ENCODE results near the gene MCTS1.
"Not testable (repeated sequence)": the region's sequence is repeated elsewhere in the genome, so short reads cannot be mapped to it uniquely, and the experiment has no call there.

MCTS1 gene

DNA sequence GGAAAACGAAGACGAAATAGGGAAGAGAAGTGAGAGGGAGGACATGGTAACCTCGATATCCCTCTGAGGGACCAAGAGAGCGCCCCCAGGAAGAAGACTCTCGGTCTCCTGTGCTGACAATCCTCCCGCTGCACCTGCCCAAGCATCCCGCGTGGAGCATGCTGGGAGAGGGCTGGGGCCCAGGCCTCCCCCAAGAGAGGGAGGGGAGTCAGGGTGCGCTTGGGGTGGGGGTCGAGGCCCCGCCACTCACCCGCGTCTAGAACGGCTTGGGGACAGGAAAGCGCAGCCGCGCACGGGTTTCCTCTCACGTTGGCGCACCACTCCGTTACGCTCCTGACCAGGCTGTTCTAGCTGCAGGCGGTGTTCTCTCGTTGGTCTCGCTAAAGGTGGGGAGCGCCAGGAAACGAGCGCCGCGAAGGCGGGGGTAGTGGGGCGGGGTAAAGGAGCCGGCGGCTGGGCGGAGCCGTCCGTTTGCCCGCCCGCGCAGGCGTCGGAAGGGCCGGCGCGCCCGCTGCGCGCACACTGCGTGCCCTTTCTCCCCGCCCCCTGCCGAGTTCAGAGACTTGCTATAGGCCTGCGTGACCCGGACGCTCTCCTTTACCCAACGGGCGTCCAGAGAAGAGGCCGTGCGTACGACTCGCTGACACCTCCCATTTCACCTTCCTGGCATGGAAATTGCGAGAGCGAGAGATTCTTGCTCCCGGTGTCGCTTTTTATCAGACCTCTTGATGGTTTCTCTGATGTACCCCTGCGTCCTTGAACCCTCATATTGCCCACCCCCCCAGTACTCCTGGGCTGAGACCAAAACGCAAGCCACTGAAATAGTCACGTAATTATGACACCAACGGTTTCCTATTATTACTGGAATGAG is 26.0 kb downstream of the MCTS1 start, which contains the start of gene C1GALT1C1:
Gene C1GALT1C1 (minus strand): TSS at position 388 of the 871 bp plus-strand sequence. CDS start 2,888 bp downstream, outside the sequence.
- peak; percentile 93 for DNase-seq (ENCODE audit: low spot score)

DNA sequence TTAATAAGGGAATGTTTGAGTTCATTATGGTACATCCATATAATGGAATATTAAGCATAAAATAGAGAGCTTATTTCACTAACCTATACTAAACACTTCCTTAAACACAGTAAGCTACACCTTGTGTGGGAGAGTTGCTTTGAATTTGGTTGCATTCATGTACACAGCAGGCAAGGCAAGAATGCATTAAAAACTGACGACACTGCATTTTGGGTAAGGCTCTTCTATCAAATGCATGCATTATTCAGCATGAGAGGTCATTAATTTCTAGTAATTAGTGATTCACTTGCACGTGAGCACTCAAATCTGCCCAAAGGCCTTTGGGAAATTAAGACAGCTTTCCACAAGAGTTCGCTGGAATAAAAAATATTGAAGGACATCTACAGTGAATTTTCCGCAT is 34.7 kb downstream of the MCTS1 start:
- DNase-seq (ENCODE audit: low spot score): no peak

DNA sequence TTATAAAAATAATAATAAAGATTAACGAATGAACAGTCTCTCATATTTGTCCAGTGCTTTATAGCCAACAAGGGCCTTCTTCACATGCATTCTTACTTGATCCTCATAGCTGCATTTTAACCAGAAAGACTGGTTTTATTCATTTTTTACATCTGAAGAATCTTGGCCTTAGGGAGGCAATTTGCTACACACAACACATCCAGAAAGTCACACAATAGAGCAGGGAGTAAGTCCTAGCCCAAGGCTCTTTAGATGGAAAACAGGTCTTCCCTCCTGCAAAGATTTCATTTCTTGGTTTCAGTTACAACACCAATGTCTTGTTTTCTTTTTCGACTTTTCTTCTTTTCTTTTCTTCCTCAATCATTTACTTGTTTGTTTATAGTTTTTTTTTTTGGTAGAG is 39.0 kb downstream of the MCTS1 start:
- no peak for DNase-seq (ENCODE audit: low spot score)

DNA sequence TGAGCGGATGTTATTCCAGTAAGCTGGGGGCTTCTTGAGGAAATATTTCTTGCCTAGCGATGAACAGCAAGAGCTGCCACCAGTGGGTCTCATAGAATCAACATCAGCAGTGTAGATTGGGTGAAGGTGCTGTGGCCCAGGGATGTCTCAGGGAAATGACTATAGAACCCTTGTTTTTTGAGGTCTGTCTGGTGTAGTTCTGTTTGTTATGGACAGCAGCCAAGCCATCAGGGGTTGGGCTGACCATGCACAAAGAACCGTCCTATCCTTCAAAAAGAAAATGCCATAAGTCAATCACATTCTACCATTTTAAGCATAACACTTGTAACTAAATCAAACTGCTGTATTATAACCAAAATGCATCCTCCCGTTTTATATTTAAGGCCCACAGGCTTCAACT is 43.2 kb downstream of the MCTS1 start:
- DNase-seq (ENCODE audit: low spot score): no peak

DNA sequence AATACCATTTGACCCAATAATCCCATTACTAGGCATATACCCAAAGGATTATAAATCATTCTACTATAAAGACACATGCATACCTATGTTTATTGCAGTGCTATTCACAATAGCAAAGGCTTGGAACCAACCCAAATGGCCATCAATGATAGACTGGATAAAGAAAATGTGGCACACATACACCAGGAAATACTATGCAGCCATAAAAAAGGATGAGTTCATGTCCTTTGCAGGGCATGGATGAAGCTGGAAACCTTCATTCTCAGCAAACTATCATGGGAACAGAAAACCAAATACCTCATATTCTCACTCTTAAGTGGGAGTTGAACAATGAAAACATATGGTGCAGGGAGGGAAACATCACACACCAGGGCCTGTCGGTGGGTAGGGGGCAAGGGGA is 48.4 kb downstream of the MCTS1 start:
- DNase-seq (ENCODE audit: low spot score): not testable (repeated sequence)

DNA sequence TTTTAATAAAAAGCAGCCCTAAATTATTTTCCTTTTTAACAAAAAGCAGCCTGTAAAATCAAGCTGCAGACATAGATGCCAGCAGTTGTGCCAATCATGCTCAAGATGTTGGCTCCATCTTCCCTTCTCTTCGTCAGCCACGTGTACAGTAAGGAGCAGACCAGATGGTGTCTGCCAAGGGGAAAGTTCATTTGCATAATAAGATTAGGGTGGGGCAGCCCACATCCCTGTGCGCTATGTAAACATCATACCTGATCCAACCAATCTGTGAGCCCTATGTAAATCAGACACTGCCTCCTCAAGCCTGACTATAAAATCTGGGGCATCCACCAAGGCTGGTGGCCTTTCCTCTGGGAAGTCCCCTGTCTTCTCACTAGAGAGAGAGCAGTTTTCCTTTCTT is 49.1 kb downstream of the MCTS1 start:
- no peak for DNase-seq (ENCODE audit: low spot score)

DNA sequence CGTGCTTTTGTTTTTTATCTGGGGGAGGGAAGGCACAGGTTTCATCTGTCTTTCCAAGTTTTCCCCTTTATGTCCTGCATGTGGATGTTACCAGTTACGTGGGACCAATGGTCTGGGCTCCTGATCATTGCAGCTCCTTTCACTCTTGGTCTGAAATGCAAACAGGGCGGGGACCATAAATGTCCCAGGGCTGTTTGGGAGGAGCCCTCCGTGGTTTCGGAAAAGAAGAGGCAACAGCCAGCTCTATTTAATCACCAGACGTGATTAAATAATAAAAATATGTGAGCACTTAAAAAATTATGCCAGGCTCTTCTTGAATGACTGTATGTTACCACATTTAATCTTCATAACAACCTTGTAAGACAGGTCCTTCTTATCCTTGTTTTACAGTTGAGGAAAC is 56.7 kb downstream of the MCTS1 start:
- DNase-seq (ENCODE audit: low spot score): no peak
